Common myeloid progenitor, CD34-positive (primary cell): ENCODE results near the gene TMEM121.
"Not testable (repeated sequence)": the region's sequence is repeated elsewhere in the genome, so short reads cannot be mapped to it uniquely, and the experiment has no call there.

Experiments used
- CTCF ChIA-PET: fragments of 350-600 bp; sonication (Branson Sonifier 250); formaldehyde crosslinking; loops from one replicate; lab custom pipeline; 2021; ENCODE audit warnings: antibody characterized with exemption; lab: Charles Lee
- POLR2A ChIA-PET: fragments of 350-600 bp; sonication (Branson Sonifier 250); formaldehyde crosslinking; loops from one replicate; lab custom pipeline; 2021; ENCODE audit warnings: antibody characterized with exemption; lab: Charles Lee
- DNase-seq, 3 donors: peaks; one replicate each; pipeline versions ENCODE4 v3.0.0 to v3.0.0-alpha.2; 2013
- H3K27ac ChIP-seq, 2 experiments: 1 replicate in 1 of 2; 2 replicates in 1 of 2; pipeline ENCODE4 v1.7.0; 2013; ENCODE audit warnings: inconsistent platforms in 2 of 2, low read length in 2 of 2, mild to moderate bottlenecking in 2 of 2, low read depth in 1 of 2, moderate library complexity in 1 of 2; ENCODE audit not compliant: severe bottlenecking in 2 of 2, insufficient read depth in 1 of 2, poor library complexity in 1 of 2
- H3K27me3 ChIP-seq, 5 experiments: replicated peaks in 2 of 5; 1 replicate in 3 of 5; 2 replicates in 2 of 5; pipeline versions ENCODE4 v1.6.1 to v1.7.0; 2013; ENCODE audit warnings: low read length in 4 of 5, mild to moderate bottlenecking in 2 of 5, moderate library complexity in 2 of 5, inconsistent platforms in 1 of 5; ENCODE audit not compliant: insufficient read depth in 5 of 5, control insufficient read depth in 4 of 5
- H3K36me3 ChIP-seq, 4 experiments: 1 replicate in 2 of 4; 2 replicates in 2 of 4; pipeline versions ENCODE4 v1.6.1 to v1.7.0; 2013; ENCODE audit warnings: low read length in 3 of 4, control low read depth in 1 of 4, mild to moderate bottlenecking in 1 of 4; ENCODE audit not compliant: control insufficient read depth in 4 of 4, insufficient read depth in 4 of 4
- H3K4me1 ChIP-seq, 4 experiments: 1 replicate in 3 of 4; 2 replicates in 1 of 4; pipeline versions ENCODE4 v1.6.1 to v1.7.1; 2013; ENCODE audit warnings: low read length in 3 of 4, mild to moderate bottlenecking in 3 of 4, control low read depth in 1 of 4, inconsistent platforms in 1 of 4, moderate library complexity in 1 of 4; ENCODE audit not compliant: control insufficient read depth in 4 of 4, insufficient read depth in 4 of 4; ENCODE audit errors: control extremely low read depth in 1 of 4
- H3K4me3 ChIP-seq, 7 experiments: 1 replicate in 4 of 7; 2 replicates in 3 of 7; pipeline versions ENCODE4 v1.5.1 to v1.7.0; 2013; ENCODE audit warnings: mild to moderate bottlenecking in 7 of 7, low read length in 6 of 7, moderate library complexity in 6 of 7, inconsistent platforms in 2 of 7, low read depth in 2 of 7, control low read depth in 1 of 7; ENCODE audit not compliant: insufficient read depth in 4 of 7, control insufficient read depth in 1 of 7; ENCODE audit errors: extremely low read depth in 1 of 7
- H3K9me3 ChIP-seq, 5 experiments: 1 replicate in 4 of 5; 2 replicates in 1 of 5; pipeline versions ENCODE4 v1.6.1 to v1.7.1; 2013; ENCODE audit warnings: low read length in 4 of 5, mild to moderate bottlenecking in 2 of 5, inconsistent platforms in 1 of 5, low read depth in 1 of 5, moderate library complexity in 1 of 5; ENCODE audit not compliant: control insufficient read depth in 4 of 5, insufficient read depth in 2 of 5; ENCODE audit errors: control extremely low read depth in 1 of 5
- WGBS: methylation state at CpG from one replicate; pipeline ENCODE4 v1.1.5; 2013; ENCODE audit not compliant: insufficient coverage; 5-methylcytosine and 5-hydroxymethylcytosine counted together

The TMEM121 gene

GRCh38 chr14:105572063-105572462, 45.7 kb downstream of the TMEM121 start:
- POLR2A ChIA-PET, result not testable (repeated sequence)

GRCh38 chr14:105573841-105574240, 47.5 kb downstream of the TMEM121 start:
- H3K27me3 ChIP-seq, H3K9me3 ChIP-seq, H3K4me3 ChIP-seq, H3K4me1 ChIP-seq, DNase-seq, H3K36me3 ChIP-seq, POLR2A ChIA-PET, H3K27ac ChIP-seq, CTCF ChIA-PET: not testable (repeated sequence)
- WGBS, result 100% methylated on average over 2 of the region's 15 CpGs

More at GRCh38 chr14:105572063-105572462, 45.7 kb downstream of the TMEM121 start:
- H3K4me3 ChIP-seq, H3K27me3 ChIP-seq, DNase-seq, H3K36me3 ChIP-seq, CTCF ChIA-PET, H3K9me3 ChIP-seq, H3K27ac ChIP-seq, H3K4me1 ChIP-seq: not testable (repeated sequence)
- no CpG with 5 or more reads among the region's 15 CpGs for WGBS

- POLR2A ChIA-PET, H3K27me3 ChIP-seq, H3K36me3 ChIP-seq, H3K27ac ChIP-seq, H3K9me3 ChIP-seq, CTCF ChIA-PET, DNase-seq, H3K4me1 ChIP-seq, H3K4me3 ChIP-seq: not testable (repeated sequence)
- WGBS, result no CpG with 5 or more reads among the region's 17 CpGs
Measured at GRCh38 chr14:105574411-105574810, 48.0 kb downstream of the TMEM121 start.

GRCh38 chr14:105575016-105575700, 48.8 kb downstream of the TMEM121 start:
- H3K27ac ChIP-seq, DNase-seq, H3K27me3 ChIP-seq, H3K4me3 ChIP-seq, H3K4me1 ChIP-seq, POLR2A ChIA-PET, H3K9me3 ChIP-seq, CTCF ChIA-PET, H3K36me3 ChIP-seq: not testable (repeated sequence)
- WGBS, result no CpG with 5 or more reads among the region's 17 CpGs

GRCh38 chr14:105576525-105577088, 50.2 kb downstream of the TMEM121 start:
- H3K27ac ChIP-seq, result no peak overlapping the region

GRCh38 chr14:105577314-105577861, 51.0 kb downstream of the TMEM121 start:
- H3K27me3 ChIP-seq, result no peaks in the 10 kb centered on the region
- 80% methylated on average over 5 of the region's 14 CpGs for WGBS
- ChIA-PET CTCF (no interaction called here), POLR2A (no interaction called here)
- no peaks in the 10 kb centered on the region for H3K36me3 ChIP-seq
- no peak overlapping the region for H3K27ac ChIP-seq
- DNase-seq, result no peak
- H3K4me1 ChIP-seq, result no peaks in the 10 kb centered on the region
- H3K9me3 ChIP-seq, result no peaks in the 10 kb centered on the region
- H3K4me3 ChIP-seq, result no peak overlapping the region

More at GRCh38 chr14:105576525-105577088, 50.2 kb downstream of the TMEM121 start:
- ChIA-PET POLR2A (no interaction called here), CTCF (no interaction called here)
- no peaks in the 10 kb centered on the region for H3K4me1 ChIP-seq
- H3K27me3 ChIP-seq, result no peaks in the 10 kb centered on the region
- H3K9me3 ChIP-seq, result no peaks in the 10 kb centered on the region
- no peak for DNase-seq
- 97% methylated on average over 2 of the region's 2 CpGs for WGBS
- H3K4me3 ChIP-seq, result no peak overlapping the region
- no peaks in the 10 kb centered on the region for H3K36me3 ChIP-seq

- Histone ChIP-seq H3K36me3 (no peaks in the 10 kb centered on the region), H3K4me3 (no peak overlapping the region), H3K27me3 (no peaks in the 10 kb centered on the region), H3K27ac (no peak overlapping the region), H3K9me3 (no peaks in the 10 kb centered on the region), H3K4me1 (no peaks in the 10 kb centered on the region)
- DNase-seq, result no peak
- POLR2A ChIA-PET, result no interaction called here
- CTCF ChIA-PET, result no interaction called here
Measured at GRCh38 chr14:105578070-105578469, 51.7 kb downstream of the TMEM121 start.
